ENCODE data around the gene RREB1. TPM values are rescaled to one million over a fixed set of nuclear protein-coding genes. Genes with fewer than 3 reads are reported as not detected.

Gene RREB1
- polyA plus RNA-seq, 4 donors, result 6.5 to 38.3 (median 11.5) TPM

- Histone ChIP-seq H3K4me3 (ENCODE audit: low read depth in 1 of 3, low read length in 3 of 3) (no peak overlapping the region), H3K4me1 (ENCODE audit: control insufficient read depth in 3 of 3, insufficient read depth in 2 of 3, low read depth in 1 of 3, low read length in 2 of 3) (peaks cover 0 to 10% (median 0%) of the 10 kb centered on the region in 3 donors), H3K27ac (ENCODE audit: low read depth in 1 of 3, low read length in 2 of 3) (no peak overlapping the region), H3K9me3 (ENCODE audit: control insufficient read depth in 2 of 2, insufficient read depth in 1 of 2, low read depth in 1 of 2, low read length in 1 of 2) (no peaks in the 10 kb centered on the region), H3K36me3 (ENCODE audit: control insufficient read depth in 3 of 3, insufficient read depth in 2 of 3, low read depth in 1 of 3, low read length in 3 of 3) (peaks cover 4 to 55% (median 14%) of the 10 kb centered on the region in 3 donors), H3K27me3 (ENCODE audit: control insufficient read depth in 3 of 3, insufficient read depth in 3 of 3, low read length in 3 of 3) (no peaks in the 10 kb centered on the region)
- no peak for FAIRE-seq
- 95 to 99% (median 97%) methylated on average over 8 of the region's 8 CpGs for WGBS, 3 donors
- no peak for DNase-seq
Observed at GRCh38 chr6:7203939-7204338, 96.2 kb downstream of the RREB1 start.

GRCh38 chr6:7204726-7205125 is 97.0 kb downstream of the RREB1 start:
- H3K36me3 ChIP-seq (ENCODE audit: control insufficient read depth in 3 of 3, insufficient read depth in 2 of 3, low read depth in 1 of 3, low read length in 3 of 3), result peaks cover 4 to 51% (median 12%) of the 10 kb centered on the region in 3 donors

GRCh38 chr6:7207720-7208119 is 100.0 kb downstream of the RREB1 start:
- FAIRE-seq, result no peak
- DNase-seq, result no peak
- peaks cover 8 to 52% (median 18%) of the 10 kb centered on the region in 3 donors for H3K36me3 ChIP-seq (ENCODE audit: control insufficient read depth in 3 of 3, insufficient read depth in 2 of 3, low read depth in 1 of 3, low read length in 3 of 3)

More at GRCh38 chr6:7204726-7205125, 97.0 kb downstream of the RREB1 start:
- Histone ChIP-seq H3K4me3 (ENCODE audit: low read depth in 1 of 3, low read length in 3 of 3) (no peak overlapping the region), H3K27ac (ENCODE audit: low read depth in 1 of 3, low read length in 2 of 3) (no peak overlapping the region), H3K4me1 (ENCODE audit: control insufficient read depth in 3 of 3, insufficient read depth in 2 of 3, low read depth in 1 of 3, low read length in 2 of 3) (peaks cover 0 to 10% (median 0%) of the 10 kb centered on the region in 3 donors), H3K27me3 (ENCODE audit: control insufficient read depth in 3 of 3, insufficient read depth in 3 of 3, low read length in 3 of 3) (no peaks in the 10 kb centered on the region), H3K9me3 (ENCODE audit: control insufficient read depth in 2 of 2, insufficient read depth in 1 of 2, low read depth in 1 of 2, low read length in 1 of 2) (no peaks in the 10 kb centered on the region)
- WGBS, 3 donors, result 90 to 94% (median 93%) methylated on average over 3 of the region's 3 CpGs
- FAIRE-seq, result no peak
- DNase-seq, result no peak

GRCh38 chr6:7213416-7213815 is 105.7 kb downstream of the RREB1 start:
- peaks cover 16 to 67% (median 36%) of the 10 kb centered on the region in 3 donors for H3K36me3 ChIP-seq (ENCODE audit: control insufficient read depth in 3 of 3, insufficient read depth in 2 of 3, low read depth in 1 of 3, low read length in 3 of 3)
- DNase-seq (no peak), FAIRE-seq (no peak)
- H3K4me1 ChIP-seq (ENCODE audit: control insufficient read depth in 3 of 3, insufficient read depth in 2 of 3, low read depth in 1 of 3, low read length in 2 of 3), result no peaks in the 10 kb centered on the region
- no peak overlapping the region for H3K4me3 ChIP-seq (ENCODE audit: low read depth in 1 of 3, low read length in 3 of 3)
- no peaks in the 10 kb centered on the region for H3K27me3 ChIP-seq (ENCODE audit: control insufficient read depth in 3 of 3, insufficient read depth in 3 of 3, low read length in 3 of 3)
- H3K27ac ChIP-seq (ENCODE audit: low read depth in 1 of 3, low read length in 2 of 3), result no peak overlapping the region
- H3K9me3 ChIP-seq (ENCODE audit: control insufficient read depth in 2 of 2, insufficient read depth in 1 of 2, low read depth in 1 of 2, low read length in 1 of 2), result no peaks in the 10 kb centered on the region
- WGBS, 3 donors, result 93 to 98% (median 95%) methylated on average over 2 of the region's 2 CpGs

More at GRCh38 chr6:7207720-7208119, 100.0 kb downstream of the RREB1 start:
- 68 to 83% (median 80%) methylated on average over 4 of the region's 4 CpGs for WGBS, 3 donors
- H3K27ac ChIP-seq (ENCODE audit: low read depth in 1 of 3, low read length in 2 of 3), result no peak overlapping the region
- H3K9me3 ChIP-seq (ENCODE audit: control insufficient read depth in 2 of 2, insufficient read depth in 1 of 2, low read depth in 1 of 2, low read length in 1 of 2), result no peaks in the 10 kb centered on the region
- H3K4me1 ChIP-seq (ENCODE audit: control insufficient read depth in 3 of 3, insufficient read depth in 2 of 3, low read depth in 1 of 3, low read length in 2 of 3), result no peaks in the 10 kb centered on the region
- H3K4me3 ChIP-seq (ENCODE audit: low read depth in 1 of 3, low read length in 3 of 3), result no peak overlapping the region
- no peaks in the 10 kb centered on the region for H3K27me3 ChIP-seq (ENCODE audit: control insufficient read depth in 3 of 3, insufficient read depth in 3 of 3, low read length in 3 of 3)

GRCh38 chr6:7214468-7214867 is 106.7 kb downstream of the RREB1 start:
- Histone ChIP-seq H3K27ac (ENCODE audit: low read depth in 1 of 3, low read length in 2 of 3) (no peak overlapping the region), H3K9me3 (ENCODE audit: control insufficient read depth in 2 of 2, insufficient read depth in 1 of 2, low read depth in 1 of 2, low read length in 1 of 2) (no peaks in the 10 kb centered on the region), H3K36me3 (ENCODE audit: control insufficient read depth in 3 of 3, insufficient read depth in 2 of 3, low read depth in 1 of 3, low read length in 3 of 3) (peaks cover 18 to 70% (median 36%) of the 10 kb centered on the region in 3 donors), H3K4me3 (ENCODE audit: low read depth in 1 of 3, low read length in 3 of 3) (no peak overlapping the region), H3K4me1 (ENCODE audit: control insufficient read depth in 3 of 3, insufficient read depth in 2 of 3, low read depth in 1 of 3, low read length in 2 of 3) (peaks cover 0 to 2% (median 0%) of the 10 kb centered on the region in 3 donors), H3K27me3 (ENCODE audit: control insufficient read depth in 3 of 3, insufficient read depth in 3 of 3, low read length in 3 of 3) (no peaks in the 10 kb centered on the region)
- FAIRE-seq, result no peak
- no peak for DNase-seq
- 94 to 98% (median 95%) methylated on average over 5 of the region's 5 CpGs for WGBS, 3 donors

- 70 to 85% (median 82%) methylated on average over 8 of the region's 8 CpGs for WGBS, 3 donors
- Histone ChIP-seq H3K4me3 (ENCODE audit: low read depth in 1 of 3, low read length in 3 of 3) (no peak overlapping the region), H3K9me3 (ENCODE audit: control insufficient read depth in 2 of 2, insufficient read depth in 1 of 2, low read depth in 1 of 2, low read length in 1 of 2) (no peaks in the 10 kb centered on the region), H3K36me3 (ENCODE audit: control insufficient read depth in 3 of 3, insufficient read depth in 2 of 3, low read depth in 1 of 3, low read length in 3 of 3) (peaks cover 21 to 76% (median 36%) of the 10 kb centered on the region in 3 donors), H3K27ac (ENCODE audit: low read depth in 1 of 3, low read length in 2 of 3) (no peak overlapping the region), H3K4me1 (ENCODE audit: control insufficient read depth in 3 of 3, insufficient read depth in 2 of 3, low read depth in 1 of 3, low read length in 2 of 3) (peaks cover 0 to 4% (median 0%) of the 10 kb centered on the region in 3 donors), H3K27me3 (ENCODE audit: control insufficient read depth in 3 of 3, insufficient read depth in 3 of 3, low read length in 3 of 3) (no peaks in the 10 kb centered on the region)
- no peak for DNase-seq
- FAIRE-seq, result no peak
Observed at GRCh38 chr6:7215131-7215530, 107.4 kb downstream of the RREB1 start.

GRCh38 chr6:7215798-7216231 is 108.1 kb downstream of the RREB1 start:
- H3K36me3 ChIP-seq (ENCODE audit: control insufficient read depth in 3 of 3, insufficient read depth in 2 of 3, low read depth in 1 of 3, low read length in 3 of 3), result peaks cover 21 to 77% (median 37%) of the 10 kb centered on the region in 3 donors
- WGBS, 3 donors, result 67 to 79% (median 75%) methylated on average over 10 of the region's 10 CpGs
- no peaks in the 10 kb centered on the region for H3K9me3 ChIP-seq (ENCODE audit: control insufficient read depth in 2 of 2, insufficient read depth in 1 of 2, low read depth in 1 of 2, low read length in 1 of 2)
- H3K27me3 ChIP-seq (ENCODE audit: control insufficient read depth in 3 of 3, insufficient read depth in 3 of 3, low read length in 3 of 3), result no peaks in the 10 kb centered on the region
- H3K4me3 ChIP-seq (ENCODE audit: low read depth in 1 of 3, low read length in 3 of 3), result no peak overlapping the region
- H3K4me1 ChIP-seq (ENCODE audit: control insufficient read depth in 3 of 3, insufficient read depth in 2 of 3, low read depth in 1 of 3, low read length in 2 of 3), result peaks cover 0 to 4% (median 0%) of the 10 kb centered on the region in 3 donors
- DNase-seq (no peak), FAIRE-seq (no peak)
- no peak overlapping the region for H3K27ac ChIP-seq (ENCODE audit: low read depth in 1 of 3, low read length in 2 of 3)

- Histone ChIP-seq H3K27ac (ENCODE audit: low read depth in 1 of 3, low read length in 2 of 3) (no peak overlapping the region), H3K4me3 (ENCODE audit: low read depth in 1 of 3, low read length in 3 of 3) (no peak overlapping the region), H3K27me3 (ENCODE audit: control insufficient read depth in 3 of 3, insufficient read depth in 3 of 3, low read length in 3 of 3) (no peaks in the 10 kb centered on the region), H3K36me3 (ENCODE audit: control insufficient read depth in 3 of 3, insufficient read depth in 2 of 3, low read depth in 1 of 3, low read length in 3 of 3) (peaks cover 20 to 77% (median 32%) of the 10 kb centered on the region in 3 donors), H3K4me1 (ENCODE audit: control insufficient read depth in 3 of 3, insufficient read depth in 2 of 3, low read depth in 1 of 3, low read length in 2 of 3) (peaks cover 0 to 4% (median 0%) of the 10 kb centered on the region in 3 donors), H3K9me3 (ENCODE audit: control insufficient read depth in 2 of 2, insufficient read depth in 1 of 2, low read depth in 1 of 2, low read length in 1 of 2) (no peaks in the 10 kb centered on the region)
- 87 to 94% (median 88%) methylated on average over 17 of the region's 17 CpGs for WGBS, 3 donors
- no peak for FAIRE-seq
- DNase-seq, result no peak
Observed at GRCh38 chr6:7216941-7217621, 109.3 kb downstream of the RREB1 start.

Data from small intestine (tissue), 7 donors.